ENCODE measurements around the gene LARGE1.

DNA sequence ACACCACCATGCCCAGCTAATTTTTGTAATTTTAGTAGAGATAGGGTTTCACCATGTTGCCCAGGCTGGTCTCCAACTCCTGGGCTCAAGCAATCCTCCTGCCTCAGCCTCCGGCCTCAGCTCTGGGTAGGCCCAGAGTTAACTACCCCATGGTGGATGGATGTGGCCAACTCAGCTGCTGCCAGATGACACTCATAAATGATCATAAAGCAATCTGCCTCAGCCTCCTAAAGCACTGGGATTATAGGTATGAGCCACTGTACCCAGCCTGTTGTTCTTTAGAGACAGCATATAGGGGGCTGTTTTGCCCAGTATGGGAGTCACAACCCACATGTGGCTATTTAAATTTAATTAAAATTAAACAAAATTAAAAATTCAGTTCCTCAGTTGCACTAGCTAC is 54.3 kb downstream of the LARGE1 start:
- TF ChIP-seq, protein P1, sequence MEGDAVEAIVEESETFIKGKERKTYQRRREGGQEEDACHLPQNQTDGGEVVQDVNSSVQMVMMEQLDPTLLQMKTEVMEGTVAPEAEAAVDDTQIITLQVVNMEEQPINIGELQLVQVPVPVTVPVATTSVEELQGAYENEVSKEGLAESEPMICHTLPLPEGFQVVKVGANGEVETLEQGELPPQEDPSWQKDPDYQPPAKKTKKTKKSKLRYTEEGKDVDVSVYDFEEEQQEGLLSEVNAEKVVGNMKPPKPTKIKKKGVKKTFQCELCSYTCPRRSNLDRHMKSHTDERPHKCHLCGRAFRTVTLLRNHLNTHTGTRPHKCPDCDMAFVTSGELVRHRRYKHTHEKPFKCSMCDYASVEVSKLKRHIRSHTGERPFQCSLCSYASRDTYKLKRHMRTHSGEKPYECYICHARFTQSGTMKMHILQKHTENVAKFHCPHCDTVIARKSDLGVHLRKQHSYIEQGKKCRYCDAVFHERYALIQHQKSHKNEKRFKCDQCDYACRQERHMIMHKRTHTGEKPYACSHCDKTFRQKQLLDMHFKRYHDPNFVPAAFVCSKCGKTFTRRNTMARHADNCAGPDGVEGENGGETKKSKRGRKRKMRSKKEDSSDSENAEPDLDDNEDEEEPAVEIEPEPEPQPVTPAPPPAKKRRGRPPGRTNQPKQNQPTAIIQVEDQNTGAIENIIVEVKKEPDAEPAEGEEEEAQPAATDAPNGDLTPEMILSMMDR (IDR thresholded peaks at IDR 0.05): no peak
- TF ChIP-seq POLR2A (IDR thresholded peaks at IDR 0.05): no peak

Data from body of pancreas (tissue), 4 donors.